ENCODE results near the gene SAA4. TPM values are rescaled to one million over a fixed set of nuclear protein-coding genes. Genes with fewer than 3 reads are reported as not detected.
"Not testable (repeated sequence)": the region's sequence is repeated elsewhere in the genome, so short reads cannot be mapped to it uniquely, and the experiment has no call there.

SAA4 gene
- total RNA-seq, 1 donor from 2014 or later = 0.64 TPM

DNA sequence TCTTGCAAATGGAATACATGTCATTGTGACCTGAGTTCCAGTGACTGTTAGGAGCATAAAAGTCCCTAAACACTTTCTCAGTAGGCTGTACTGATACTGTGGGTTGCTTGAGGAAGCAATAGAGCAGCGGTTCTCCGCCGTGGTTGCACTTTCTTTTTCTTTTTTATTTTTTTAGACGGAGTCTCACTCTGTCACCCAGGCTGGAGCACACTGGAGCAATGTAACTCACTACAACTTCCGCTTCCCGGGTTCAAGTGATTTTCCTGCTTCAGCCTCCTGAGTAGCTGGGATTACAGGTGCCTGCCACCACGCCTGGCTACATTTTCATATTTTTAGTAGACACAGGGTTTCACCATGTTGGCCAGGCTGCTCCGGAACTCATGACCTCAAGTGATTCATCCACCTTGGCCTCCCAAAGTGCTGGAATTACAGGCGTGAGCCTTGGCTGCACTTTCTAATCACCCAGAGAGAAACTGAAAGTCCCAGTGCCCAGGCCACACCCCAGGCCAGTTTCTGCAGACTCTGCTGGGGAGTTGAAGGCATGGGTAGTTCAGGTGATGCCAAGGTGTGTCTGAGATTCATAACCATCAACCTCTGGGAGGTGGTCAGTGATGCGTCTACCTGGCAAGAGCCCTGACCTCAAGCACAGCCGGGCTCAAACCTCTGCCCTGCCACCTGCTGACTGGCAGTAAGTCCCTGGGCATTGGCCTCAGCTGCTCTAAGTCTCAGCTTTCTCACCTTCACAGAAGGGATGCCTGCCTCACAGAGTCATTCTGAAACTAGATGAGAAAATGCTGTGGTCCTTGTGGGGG lies 10.0 kb upstream of the SAA4 start:
- peak; percentile 75 for ATAC-seq

DNA sequence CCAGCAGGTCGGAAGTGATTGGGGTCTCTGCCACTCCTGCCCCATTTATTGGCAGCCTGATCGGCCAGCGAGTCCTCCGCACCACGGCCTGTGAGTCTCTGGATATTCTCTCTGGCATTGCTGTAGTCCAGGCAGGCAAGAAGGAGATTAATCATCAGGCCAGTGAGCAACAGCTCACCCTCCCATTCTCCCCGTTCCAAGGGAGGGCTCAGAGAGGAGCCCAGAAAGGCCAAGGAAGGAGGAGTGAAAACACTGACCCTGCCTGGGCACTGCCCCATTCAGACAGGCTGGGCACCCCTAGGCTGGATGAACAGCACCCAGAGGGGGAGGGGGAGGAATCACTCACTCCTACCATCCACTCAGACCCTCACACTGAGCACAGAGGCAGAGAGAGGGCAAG lies 8.8 kb upstream of the SAA4 start:
- ATAC-seq = no peak

DNA sequence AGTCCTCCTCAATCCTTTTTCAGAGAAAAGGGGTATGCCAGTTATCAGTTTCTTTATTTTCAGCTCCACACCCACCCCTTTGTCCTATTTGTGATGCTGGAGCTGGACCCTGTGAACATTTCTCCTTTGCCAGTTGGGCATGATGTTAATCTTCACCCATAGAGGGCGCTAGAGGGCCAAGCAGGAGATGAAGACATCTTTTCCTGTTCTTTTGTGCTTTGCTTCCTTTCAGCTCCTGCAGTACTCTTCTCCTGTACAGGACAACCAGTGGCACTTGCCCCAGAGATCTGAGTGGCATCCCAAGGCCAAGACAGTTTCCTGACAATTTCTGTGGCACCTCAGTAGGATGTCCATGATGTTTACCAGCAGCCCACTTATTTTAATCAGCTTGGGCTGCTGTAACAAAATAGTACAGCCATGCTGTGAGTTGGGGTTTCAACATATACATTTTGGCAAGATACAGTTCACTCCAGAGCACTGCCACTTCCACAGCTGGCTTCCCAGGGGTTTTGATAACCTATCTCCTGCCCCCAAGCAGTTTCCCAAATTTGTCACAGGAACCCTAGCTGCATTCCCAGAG lies 7.3 kb upstream of the SAA4 start:
- ATAC-seq = peak; percentile 66

DNA sequence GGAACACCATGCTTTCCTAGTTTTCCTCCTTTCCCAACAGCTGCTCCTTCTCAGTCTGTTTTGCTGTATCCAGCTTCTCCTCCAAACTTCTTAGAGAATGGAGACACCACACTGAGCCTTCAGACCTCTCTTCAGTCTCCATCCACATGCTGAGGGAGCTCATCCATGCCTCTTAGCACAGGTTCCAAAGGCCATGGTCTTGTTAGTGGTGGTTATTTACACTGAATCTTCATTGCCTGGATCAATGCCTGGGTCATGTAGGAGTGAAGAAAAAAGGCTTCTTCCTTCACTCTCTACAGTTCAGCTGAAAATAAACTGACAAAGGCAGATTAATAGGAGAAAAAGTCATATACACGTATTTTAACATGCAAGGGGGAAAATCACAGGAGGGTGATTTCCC lies 3.1 kb upstream of the SAA4 start:
- ATAC-seq = no peak

DNA sequence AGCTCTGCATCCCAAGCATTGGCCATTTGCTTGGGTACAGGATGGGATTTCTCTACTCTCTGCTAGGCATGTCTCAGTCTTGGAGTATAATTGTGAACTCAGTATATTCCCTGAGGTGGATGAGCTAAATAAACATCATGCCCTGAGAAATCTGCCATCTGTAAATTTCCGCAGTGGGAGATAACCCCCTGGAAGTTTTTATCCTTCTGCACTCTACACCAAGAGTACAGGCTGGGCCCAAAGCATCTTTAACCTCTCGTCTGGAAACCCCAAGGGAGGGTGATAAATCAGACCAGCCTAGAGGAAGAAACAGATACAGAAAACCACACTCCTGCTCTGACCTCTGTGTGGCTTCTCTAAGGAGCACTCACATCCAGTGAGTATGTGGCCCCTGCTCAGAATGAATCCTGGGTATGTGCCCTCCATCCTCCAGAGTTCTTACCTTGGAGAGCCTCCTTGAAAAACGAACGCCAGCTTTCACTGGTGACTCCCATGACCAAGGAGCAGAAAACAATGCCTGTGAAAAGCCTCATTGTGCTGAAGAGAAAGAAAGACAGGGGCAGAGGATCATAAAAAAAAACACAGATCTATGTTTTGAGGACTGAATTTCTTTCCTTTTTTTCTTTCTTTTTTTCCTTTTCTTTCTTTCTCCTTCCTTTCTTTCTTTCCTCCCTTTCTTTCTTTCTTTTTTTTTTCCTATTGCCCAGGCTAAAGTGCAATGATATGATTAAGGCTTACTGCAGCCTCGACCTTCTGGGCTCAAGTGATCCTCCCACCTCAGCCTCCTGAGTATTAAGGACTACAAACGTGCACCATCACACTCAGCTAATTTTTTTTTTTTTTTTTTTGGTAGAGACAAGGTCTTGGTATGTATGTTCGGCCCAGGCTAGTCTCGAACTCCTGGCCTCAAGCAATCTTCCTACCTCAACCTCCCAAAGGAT lies 938 bp downstream of the SAA4 start:
- ATAC-seq = no peak

DNA sequence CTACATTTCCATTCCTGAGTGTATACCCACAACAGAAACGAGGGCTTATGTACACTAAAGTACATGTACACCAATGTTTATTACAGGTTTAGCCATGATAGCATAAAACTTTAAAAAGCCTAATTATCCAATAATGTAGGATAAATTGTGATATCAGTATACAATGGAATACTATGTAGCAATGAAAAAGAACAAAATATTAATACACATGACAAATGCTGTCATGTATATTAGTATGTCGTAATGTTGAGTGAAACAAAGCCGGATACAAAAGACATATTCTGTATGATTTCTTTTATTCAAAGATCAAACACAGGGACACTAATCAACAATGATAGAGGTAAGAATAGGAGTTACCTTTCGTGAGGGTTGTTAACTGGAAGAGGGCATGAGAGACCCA lies 2.7 kb downstream of the SAA4 start:
- ATAC-seq = no peak

DNA sequence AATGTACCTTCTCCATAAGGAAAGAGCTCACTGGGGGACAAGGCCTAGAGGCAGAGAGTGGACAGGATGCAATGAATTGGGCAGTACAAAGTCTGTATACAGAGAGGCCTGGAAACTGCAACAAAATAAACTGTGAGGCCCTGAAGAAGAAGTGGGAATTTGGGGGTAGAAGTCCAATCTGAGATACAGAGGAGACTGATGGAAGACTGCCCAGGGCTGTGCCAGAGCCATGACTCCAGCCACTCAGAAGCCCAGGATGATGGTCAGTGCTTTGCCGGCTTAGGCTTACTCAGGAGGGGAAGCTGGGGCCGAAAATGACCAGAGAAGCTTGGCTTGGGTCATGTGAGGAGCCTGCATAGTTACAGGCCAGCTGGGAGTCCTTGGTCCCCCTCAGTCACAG lies 5.7 kb downstream of the SAA4 start:
- no peak for ATAC-seq

DNA sequence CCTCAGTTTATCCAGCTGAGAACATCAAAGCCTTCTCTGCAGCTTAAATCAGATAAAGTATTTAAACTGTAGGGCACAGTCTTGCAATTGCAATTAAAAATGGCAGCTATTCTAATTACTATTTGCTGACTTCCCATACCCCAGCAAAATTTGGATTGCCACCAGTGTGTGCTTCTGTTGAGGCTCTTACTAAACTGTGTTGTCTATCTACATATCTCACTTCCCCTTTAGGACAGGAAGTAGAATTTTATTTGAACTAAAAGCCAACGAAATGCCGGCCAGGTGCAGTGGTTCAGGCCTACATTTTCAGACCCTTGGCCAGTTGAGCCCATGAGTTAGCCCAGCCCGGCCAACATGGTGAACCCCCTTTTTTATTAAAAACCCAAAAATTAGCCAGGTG lies 7.1 kb downstream of the SAA4 start:
- ATAC-seq = peak; percentile 28

DNA sequence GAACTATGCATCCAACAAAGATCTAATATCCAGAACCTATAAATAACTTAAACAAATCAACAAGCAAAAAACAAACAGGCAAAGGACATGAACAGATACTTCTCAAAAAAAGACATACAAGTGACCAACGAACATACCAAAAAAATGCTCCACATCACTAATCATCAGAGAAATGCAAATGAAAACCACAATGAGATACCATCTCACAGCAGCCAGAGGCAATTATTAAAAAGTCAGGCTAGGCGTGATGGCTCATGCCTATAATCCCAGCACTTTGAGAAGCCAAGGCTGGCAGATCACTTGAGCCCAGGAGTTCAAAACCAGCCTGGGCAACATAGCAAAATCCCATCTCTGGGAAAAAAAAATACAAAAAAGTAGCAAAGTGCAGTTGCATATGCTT lies 10.7 kb downstream of the SAA4 start:
- ATAC-seq = no peak

DNA sequence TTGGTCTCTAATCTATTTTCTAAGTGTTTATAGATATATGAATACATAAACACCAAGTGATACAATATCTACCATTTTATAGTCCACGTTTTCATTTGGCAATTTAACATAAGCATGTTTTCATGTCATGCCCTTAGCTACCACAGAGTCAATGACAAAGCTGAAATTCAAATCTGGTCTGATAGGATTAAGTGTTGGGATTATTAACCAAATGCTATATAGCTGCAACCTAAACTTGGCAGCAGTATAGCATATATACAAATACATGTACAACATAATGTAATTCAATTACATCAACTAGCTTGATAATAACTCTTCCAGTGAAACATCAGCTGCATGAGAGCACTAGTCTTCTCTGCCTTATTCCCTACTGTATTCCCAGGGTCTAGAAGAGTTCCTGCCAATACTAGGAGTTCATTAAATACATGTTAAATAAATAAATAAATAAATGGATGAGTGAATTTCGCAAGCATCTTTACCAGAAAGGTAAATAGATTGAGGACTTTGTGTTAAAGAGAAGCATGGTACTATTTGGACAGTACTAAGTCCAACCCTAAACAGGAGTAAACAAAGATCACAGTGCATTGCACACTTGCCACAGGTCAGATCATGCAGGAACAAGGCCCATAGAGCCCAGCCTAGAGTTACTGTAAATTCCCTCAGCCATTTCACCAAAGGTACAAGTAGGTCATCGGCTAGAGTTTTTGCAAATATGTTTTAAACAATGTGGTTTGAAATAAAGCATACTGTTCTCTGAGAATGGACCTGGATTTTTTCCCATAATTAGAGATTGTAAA lies 12.8 kb downstream of the SAA4 start:
- no peak for ATAC-seq

DNA sequence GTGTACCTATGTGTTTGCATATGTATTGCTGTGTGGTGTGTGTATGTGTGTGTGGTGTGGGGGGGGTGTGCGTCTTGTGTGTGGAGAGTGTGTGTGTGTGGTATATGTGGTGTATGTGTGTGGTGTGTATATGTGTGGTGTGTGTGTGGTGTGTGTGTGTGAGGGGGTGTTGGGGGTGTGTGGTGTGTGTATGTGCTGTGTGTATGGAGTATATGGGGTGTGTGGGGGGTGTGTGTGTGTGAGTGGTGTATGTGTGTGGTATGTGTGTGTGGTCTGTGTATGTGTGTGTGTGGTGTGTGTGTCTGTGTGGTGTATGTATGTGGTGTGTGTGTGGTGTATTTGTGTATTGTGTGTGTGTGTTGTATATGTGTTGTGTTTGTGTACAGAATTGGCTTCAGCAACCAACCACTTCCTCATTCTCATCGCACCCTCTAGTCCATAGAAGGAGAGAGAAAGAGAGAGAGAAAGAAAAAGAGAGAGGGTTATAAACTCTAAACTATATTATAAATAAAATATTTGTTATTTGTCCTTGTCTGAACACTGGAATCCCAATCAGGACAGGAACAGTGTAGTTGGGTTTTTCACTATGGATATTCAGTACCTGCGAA lies 13.7 kb downstream of the SAA4 start:
- peak; percentile 11 for ATAC-seq

DNA sequence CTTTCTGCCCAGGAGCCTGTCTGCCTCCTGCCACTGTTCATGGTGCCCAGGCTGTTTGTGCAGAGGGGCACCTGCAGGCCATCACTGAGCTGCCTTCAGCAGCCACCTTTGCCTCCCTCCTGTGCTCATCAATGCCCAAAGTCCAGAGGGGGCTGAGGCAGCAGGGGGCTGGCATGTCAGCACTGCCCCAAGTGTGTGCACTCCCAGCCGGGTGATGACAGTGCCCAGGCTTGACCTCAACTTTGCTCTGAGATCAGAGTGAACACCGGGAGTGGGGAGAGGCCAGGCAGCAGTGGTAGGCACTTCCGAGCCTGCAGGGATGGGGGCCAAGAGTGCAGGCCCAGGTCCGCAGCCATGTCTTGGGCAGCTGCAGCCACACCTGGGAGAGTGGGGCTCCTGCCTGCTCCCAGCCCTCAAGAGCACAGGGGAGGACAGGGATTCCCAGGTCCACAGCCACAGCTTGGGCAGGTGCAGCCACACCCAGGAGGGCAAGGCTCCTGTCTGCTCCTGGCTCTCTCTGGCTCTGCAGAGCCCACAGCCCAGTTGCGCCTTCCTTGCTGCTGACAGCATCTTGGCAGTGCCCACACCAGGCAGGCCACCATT lies 15.2 kb downstream of the SAA4 start:
- ATAC-seq = no peak

DNA sequence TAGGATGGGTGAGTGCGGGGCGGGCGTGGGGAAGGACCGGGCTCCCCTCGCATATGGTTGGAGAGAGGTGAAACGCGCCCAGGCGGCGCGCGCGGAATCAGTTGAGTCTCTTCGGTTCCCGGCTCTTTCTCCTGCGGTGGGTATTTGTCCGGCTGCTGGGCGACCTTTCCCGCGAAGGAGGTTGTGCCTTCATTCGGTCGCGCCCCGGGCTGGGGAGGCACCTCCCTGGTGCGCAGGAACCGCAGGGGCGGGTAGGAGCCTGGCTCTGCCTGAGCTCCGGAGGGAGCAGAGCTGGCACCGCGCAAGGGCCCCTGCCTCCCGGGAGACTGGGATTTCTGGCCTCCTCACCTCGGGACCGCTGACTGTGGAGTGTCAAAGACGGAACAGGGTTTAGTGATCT lies 27.5 kb downstream of the SAA4 start:
- ATAC-seq = no peak

DNA sequence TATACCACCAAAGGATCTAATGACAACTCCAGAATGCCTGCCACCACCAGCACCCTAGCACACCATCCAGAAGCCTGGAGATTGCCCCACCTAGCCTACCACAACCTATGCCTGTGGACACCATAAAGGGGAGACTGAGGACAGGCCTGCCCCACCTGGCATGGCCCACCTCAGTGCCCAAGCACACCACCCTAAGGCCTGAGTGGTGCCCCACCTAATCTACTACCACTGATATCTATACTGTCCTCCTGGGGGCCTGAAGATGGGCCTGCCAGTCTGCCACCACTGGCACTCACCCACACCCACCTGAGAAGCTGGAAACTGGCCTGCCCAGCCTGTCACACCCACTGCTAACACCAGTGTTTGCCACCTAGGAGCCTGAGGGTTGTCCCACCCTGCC lies 31.8 kb downstream of the SAA4 start:
- no peak for ATAC-seq

DNA sequence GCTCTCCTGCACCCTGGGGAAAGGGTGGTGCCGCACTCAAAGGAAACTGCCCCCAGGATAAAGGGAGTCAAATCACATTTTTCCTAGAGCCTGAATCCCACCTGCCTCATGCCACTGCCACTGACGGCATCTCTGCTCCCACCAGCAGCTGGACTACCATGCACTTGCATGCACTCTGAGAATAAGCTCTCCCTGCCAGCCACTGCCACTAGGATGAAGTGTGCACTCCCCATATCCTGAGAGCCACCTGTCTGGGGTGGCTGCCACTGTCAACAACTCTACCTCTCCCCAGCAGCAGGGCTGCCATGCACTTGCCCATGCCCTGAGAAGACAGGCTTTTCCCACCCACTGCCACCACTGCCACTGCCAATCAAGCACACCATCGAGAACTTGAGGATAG lies 32.4 kb downstream of the SAA4 start:
- ATAC-seq = no peak

DNA sequence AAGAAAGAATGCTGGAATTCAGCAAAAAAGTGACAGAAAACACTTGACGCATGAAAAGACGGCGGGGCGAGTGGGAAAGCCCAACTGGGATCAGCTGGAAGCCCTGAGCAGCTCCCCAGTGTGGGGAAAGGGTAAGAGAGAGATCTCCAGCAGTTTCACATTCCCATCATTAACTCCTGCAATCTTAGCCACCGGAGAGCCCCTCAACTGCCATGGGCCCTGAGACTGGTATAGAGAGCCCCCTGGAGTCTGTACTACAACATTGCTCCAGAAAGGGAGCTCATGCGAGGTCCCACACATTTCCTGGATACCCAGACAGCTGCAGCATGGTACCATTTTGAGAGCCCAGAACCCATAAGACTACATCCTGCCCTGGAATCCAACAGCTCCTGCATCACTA lies 32.9 kb downstream of the SAA4 start:
- ATAC-seq = no peak

DNA sequence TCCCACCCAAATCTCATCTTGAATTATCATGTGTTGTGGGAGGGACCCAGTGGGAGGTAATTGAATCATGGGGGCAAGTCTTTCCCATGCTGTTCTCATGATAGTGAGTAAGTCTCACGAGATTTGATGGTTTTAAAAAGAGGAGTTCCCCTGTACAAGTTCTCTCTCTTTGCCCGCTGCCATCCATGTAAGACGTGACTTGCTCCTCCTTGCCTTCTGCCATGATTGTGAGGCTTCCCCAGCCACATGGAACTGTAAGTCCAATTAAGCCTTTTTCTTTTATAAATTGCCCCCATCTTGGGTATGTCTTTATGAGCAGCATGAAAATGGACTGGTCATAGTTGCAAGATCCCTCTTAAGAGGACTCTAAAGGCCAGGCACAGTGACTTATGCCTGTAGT lies 38.9 kb downstream of the SAA4 start:
- ATAC-seq = not testable (repeated sequence)

DNA sequence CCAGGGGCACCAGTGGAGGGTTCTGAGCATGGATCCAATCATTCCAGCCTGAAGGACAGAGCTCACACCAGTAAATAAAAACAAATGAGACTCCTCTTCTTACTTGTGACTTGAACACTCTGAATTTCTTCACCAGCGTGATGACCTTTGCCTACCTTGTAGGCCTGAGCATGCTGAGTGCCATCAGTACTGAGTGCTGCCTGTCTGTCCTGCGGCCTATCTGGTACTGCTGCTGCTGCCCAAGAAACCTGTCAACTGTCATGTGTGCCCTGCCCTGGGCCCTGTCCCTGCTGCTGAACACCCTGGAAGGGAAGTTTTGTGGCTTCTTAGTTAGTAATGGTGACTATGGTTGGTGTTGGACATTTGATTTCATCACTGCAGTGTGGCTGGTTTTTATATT lies 40.1 kb downstream of the SAA4 start:
- no peak for ATAC-seq

DNA sequence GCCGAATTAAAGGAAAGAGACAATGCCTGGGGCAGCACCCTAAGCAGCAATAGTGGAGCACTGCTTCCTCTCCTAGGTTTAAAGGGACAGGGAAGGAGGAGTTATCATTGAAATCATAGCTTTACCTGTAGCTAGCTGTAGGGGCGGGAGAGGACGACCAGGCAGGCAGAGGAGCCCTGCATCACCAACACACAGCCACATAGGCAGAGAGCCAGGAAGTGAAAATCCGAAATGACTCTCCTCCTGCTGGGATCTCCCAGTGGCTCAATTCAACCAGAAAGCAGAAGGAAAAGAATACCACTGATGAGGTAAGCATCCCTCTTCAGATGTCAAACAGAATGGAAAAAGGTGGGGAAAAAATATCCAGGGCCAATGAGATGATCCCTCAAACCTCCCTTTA lies 43.6 kb downstream of the SAA4 start:
- no peak for ATAC-seq

DNA sequence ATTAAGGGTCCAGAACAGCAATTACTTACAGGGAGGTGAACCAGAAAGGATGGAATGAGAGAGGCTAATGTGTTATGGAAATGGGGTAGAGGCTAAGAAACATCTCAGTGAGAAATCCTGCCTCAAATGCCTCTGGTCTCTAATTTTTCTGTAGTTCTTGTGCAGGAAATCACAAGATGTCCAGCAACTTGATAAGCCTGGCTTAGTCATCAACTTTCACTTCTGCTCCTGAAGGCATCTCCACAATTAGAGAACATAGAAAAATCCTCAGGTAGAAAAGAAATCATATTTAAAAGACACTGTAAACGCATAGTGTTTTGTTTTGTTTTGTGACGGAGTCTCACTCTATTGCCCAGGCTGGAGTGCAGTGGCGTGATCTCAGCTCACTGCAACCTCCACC lies 45.2 kb downstream of the SAA4 start:
- no peak for ATAC-seq

DNA sequence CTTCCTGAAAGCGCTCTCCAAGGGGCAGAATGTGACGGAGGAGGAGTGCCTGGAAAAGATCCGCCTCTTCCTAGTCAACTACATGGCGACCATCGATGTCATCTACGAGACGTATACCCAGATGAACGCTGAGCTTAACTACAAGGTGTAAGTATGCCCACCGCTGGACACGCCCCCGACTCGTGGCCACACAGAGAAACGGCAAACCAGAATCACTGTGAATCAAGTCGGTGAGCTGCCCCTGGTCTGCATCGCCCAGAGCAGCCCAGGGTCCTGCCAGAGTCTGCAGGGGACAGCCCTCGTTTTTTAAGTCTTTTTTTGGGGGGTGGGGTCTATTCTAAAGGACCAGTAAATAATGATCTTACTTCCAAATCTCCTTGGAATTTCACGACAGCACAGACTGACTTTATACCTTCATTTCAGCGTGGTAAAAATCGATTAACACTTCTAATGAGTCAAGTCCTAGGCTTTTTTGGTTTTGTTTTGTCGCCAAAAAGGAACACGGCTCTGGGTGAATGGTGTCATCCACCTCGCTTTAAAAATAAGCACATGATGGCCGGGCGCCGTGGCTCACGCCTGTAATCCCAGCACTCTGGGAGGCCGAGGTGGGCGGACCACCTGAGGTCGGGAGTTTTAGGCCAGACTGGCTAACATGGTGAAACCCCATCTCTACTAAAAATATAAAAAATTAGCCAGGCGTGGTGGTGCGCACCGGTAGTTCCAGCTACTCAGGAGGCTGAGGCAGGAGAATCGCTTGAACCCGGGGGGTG lies 46.9 kb downstream of the SAA4 start:
- not testable (repeated sequence) for ATAC-seq
